ENCODE data around the gene CDCA4. TPM values are rescaled to one million over a fixed set of nuclear protein-coding genes. Genes with fewer than 3 reads are reported as not detected.

Gene CDCA4
- total RNA-seq, 4 donors from 2014 or later: 5.0 to 8.0 (median 6.0) TPM

DNA sequence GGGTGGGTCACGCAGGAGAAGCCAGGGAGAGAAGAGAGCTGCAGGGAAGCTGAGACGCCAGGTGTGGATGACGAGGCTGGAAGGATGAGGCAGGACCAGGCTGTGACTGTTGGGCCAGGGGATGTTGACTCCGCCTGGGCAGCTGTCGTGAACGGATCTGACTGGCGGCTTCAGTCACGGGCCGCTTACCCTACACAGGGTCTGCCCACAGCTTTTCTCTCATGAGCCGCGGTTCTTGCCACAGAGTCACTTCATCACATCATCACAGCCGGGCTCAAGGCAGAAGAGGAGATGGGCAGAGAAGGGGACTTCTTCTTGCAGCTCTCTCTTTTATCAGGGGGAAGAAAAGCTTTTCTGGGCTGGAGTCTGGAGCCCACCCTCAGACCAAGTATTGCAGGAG, 27.6 kb downstream of the CDCA4 start:
- no peak overlapping the region for H3K4me3 ChIP-seq
- TF ChIP-seq, protein P1, sequence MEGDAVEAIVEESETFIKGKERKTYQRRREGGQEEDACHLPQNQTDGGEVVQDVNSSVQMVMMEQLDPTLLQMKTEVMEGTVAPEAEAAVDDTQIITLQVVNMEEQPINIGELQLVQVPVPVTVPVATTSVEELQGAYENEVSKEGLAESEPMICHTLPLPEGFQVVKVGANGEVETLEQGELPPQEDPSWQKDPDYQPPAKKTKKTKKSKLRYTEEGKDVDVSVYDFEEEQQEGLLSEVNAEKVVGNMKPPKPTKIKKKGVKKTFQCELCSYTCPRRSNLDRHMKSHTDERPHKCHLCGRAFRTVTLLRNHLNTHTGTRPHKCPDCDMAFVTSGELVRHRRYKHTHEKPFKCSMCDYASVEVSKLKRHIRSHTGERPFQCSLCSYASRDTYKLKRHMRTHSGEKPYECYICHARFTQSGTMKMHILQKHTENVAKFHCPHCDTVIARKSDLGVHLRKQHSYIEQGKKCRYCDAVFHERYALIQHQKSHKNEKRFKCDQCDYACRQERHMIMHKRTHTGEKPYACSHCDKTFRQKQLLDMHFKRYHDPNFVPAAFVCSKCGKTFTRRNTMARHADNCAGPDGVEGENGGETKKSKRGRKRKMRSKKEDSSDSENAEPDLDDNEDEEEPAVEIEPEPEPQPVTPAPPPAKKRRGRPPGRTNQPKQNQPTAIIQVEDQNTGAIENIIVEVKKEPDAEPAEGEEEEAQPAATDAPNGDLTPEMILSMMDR (IDR thresholded peaks at IDR 0.05): no peak
- TF ChIP-seq EP300 (IDR thresholded peaks at IDR 0.05) (no peak), POLR2A (IDR thresholded peaks at IDR 0.05; ENCODE audit: low read depth) (no peak), POLR2AphosphoS5 (IDR thresholded peaks at IDR 0.05) (no peak)
- H3K36me3 ChIP-seq: peaks cover 3 to 69% (median 38%) of the 10 kb centered on the region in 4 donors
- H3K27me3 ChIP-seq: no peaks in the 10 kb centered on the region
- WGBS: 92% methylated on average over 12 of the region's 12 CpGs
- no peaks in the 10 kb centered on the region for H3K4me1 ChIP-seq
- H3K27ac ChIP-seq (replicated peaks in 1 of 4): no peak overlapping the region
- DNase-seq (ENCODE audit: extremely low spot score): no peak
- H3K9me3 ChIP-seq: no peaks in the 10 kb centered on the region
- intact Hi-C loops (cut with DNase I): no loop called here

DNA sequence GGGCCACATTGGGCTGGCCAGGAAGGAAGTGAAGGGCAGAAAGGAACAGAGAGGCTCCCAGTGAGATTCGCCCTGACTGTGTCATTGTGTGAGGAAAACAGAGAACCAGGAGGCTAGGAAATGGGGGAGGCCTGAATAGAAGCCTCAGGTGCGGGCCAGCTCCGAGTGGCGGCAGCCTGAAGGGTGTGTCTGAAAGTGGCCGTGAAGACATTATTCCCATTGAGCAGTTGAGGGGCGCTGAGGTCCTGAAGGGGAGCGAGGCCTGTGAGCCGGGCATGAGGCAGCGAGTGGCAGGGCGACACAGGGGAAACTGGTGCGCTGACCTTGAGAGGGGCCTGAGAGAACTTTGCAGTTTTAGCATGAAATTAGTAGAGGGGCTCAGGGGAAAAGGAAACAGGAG, 28.4 kb downstream of the CDCA4 start:
- intact Hi-C loops (cut with DNase I): no loop called here
- Histone ChIP-seq H3K4me3 (no peak overlapping the region), H3K4me1 (no peaks in the 10 kb centered on the region), H3K27me3 (no peaks in the 10 kb centered on the region), H3K36me3 (peaks cover 3 to 69% (median 38%) of the 10 kb centered on the region in 4 donors), H3K27ac (replicated peaks in 1 of 4) (no peak overlapping the region), H3K9me3 (no peaks in the 10 kb centered on the region)
- WGBS: 93% methylated on average over 11 of the region's 11 CpGs
- no peak for DNase-seq (ENCODE audit: extremely low spot score)
- TF ChIP-seq, protein P1 (IDR thresholded peaks at IDR 0.05): no peak
- TF ChIP-seq EP300 (IDR thresholded peaks at IDR 0.05): no peak
- TF ChIP-seq POLR2AphosphoS5 (IDR thresholded peaks at IDR 0.05): no peak
- no peak for TF ChIP-seq POLR2A (IDR thresholded peaks at IDR 0.05; ENCODE audit: low read depth)

DNA sequence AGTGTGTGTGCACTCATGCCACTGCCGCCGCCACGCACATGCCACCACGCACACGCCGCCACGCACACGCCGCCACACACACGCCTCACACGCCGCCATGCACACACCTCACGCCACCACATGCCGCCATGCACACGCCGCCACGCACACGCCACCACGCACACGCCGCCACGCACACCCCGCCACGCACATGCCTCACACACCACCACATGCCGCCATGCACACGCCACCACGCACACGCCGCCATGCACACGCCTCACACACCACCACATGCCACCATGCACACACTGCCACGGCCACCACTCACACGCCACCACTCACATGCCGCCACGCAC, 29.0 kb downstream of the CDCA4 start:
- no peak for TF ChIP-seq POLR2A (IDR thresholded peaks at IDR 0.05; ENCODE audit: low read depth)
- TF ChIP-seq POLR2AphosphoS5 (IDR thresholded peaks at IDR 0.05): no peak
- no peak for TF ChIP-seq EP300 (IDR thresholded peaks at IDR 0.05)
- TF ChIP-seq, protein P1 (IDR thresholded peaks at IDR 0.05): no peak
- Histone ChIP-seq H3K4me3 (no peak overlapping the region), H3K9me3 (no peaks in the 10 kb centered on the region), H3K27me3 (no peaks in the 10 kb centered on the region), H3K27ac (replicated peaks in 1 of 4) (no peak overlapping the region), H3K4me1 (peaks cover 1 to 5% (median 4%) of the 10 kb centered on the region in 4 donors), H3K36me3 (peaks cover 3 to 69% (median 38%) of the 10 kb centered on the region in 4 donors)
- no peak for DNase-seq (ENCODE audit: extremely low spot score)
- 95% methylated on average over 34 of the region's 34 CpGs for WGBS
- intact Hi-C loops (cut with DNase I): no loop called here

DNA sequence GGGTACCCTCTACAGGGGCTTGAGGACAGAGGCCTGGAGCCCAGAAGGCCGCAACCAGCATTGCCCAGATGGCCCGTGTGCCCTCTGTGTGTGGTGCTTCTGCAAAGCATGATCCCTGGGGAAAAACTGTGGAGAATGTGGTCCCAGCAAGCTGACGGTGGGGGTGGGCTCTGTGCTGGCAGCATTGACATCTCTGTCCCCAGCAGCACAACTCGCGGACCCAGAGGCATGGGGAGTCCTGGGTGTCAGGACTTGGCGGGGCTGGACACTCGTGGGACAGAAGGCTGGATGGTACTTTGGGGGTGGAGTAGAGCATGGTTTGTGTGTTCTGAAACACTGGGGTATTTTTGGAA, 31.0 kb downstream of the CDCA4 start:
- Histone ChIP-seq H3K4me3 (no peak overlapping the region), H3K9me3 (no peaks in the 10 kb centered on the region), H3K36me3 (peaks cover 0 to 56% (median 29%) of the 10 kb centered on the region in 4 donors), H3K27me3 (no peaks in the 10 kb centered on the region), H3K4me1 (peaks cover 11 to 19% (median 18%) of the 10 kb centered on the region in 4 donors), H3K27ac (replicated peaks in 1 of 4) (no peak overlapping the region)
- TF ChIP-seq POLR2A (IDR thresholded peaks at IDR 0.05; ENCODE audit: low read depth) (no peak), POLR2AphosphoS5 (IDR thresholded peaks at IDR 0.05) (no peak), EP300 (IDR thresholded peaks at IDR 0.05) (no peak)
- TF ChIP-seq, protein P1 (IDR thresholded peaks at IDR 0.05): no peak
- no peak for DNase-seq (ENCODE audit: extremely low spot score)
- 95% methylated on average over 7 of the region's 7 CpGs for WGBS
- intact Hi-C loops (cut with DNase I): no loop called here

DNA sequence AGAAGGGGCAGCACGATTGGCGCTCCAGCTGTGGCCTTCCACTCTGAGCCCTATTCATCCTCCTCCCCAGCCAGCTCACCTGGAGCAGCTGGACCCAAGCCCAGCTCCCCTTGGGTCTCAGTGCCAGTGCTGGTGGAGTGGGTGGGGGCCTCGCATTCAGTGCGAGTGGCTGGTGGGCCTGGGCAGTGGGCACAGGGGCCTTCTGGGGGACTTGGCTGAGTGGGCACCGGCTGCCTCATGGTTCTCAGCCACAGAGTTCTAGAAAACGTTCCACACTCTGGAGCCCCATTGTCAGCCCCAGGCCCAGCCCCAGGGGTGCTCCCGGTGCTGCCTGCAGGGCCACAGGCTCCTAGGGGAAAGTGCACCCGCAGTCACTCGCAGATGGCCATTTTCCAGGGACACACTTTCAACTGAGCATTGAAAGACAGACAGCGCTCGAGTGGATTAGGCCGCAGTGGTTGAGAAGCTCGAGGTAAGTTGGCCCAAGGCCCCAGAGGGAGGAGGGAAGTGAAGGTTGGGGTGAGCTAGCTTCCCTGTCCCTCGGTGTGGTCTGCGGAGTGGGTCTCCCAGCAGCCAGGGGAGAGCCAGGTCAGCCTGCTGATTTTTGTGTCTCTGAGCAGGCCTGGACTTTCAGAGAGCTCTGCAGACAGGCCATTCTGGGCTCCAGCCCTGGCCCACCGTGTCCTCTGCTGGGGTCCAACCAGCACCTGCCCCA, 31.5 kb downstream of the CDCA4 start:
- Histone ChIP-seq H3K36me3 (peaks cover 0 to 50% (median 28%) of the 10 kb centered on the region in 4 donors), H3K4me3 (no peak overlapping the region), H3K27ac (replicated peaks in 1 of 4) (no peak overlapping the region), H3K27me3 (no peaks in the 10 kb centered on the region), H3K9me3 (no peaks in the 10 kb centered on the region), H3K4me1 (peaks cover 11 to 22% (median 19%) of the 10 kb centered on the region in 4 donors)
- WGBS: 87% methylated on average over 14 of the region's 16 CpGs
- no peak for DNase-seq (ENCODE audit: extremely low spot score)
- intact Hi-C loops (cut with DNase I): no loop called here
- TF ChIP-seq, protein P1 (IDR thresholded peaks at IDR 0.05): no peak
- TF ChIP-seq EP300 (IDR thresholded peaks at IDR 0.05) (no peak), POLR2AphosphoS5 (IDR thresholded peaks at IDR 0.05) (no peak), POLR2A (IDR thresholded peaks at IDR 0.05; ENCODE audit: low read depth) (no peak)

Measured in esophagus muscularis mucosa (tissue), 4 donors.